HG03175 (cell line): ENCODE data around the gene DGKH.
A peak's percentile ranks its signal among the peaks of the same experiment; 100 is the strongest.

Experiments used
- ATAC-seq: cut with Tn5 transposase; IDR thresholded peaks from one replicate; pipeline ENCODE4 v1.9.1; 2021; ENCODE audit warnings: mild to moderate bottlenecking, moderate library complexity; ENCODE audit not compliant: unreplicated experiment

Gene DGKH

GRCh38 chr13:42271337-42272114 lies 223.1 kb downstream of the DGKH start:
- peak; percentile 81 for ATAC-seq

GRCh38 chr13:42272115-42272803 lies 223.8 kb downstream of the DGKH start, which contains the start of gene AKAP11:
Gene AKAP11 (plus strand): TSS chr13:42272152. CDS start chr13:42286349, 14,197 bp downstream.
- peak; percentile 27 for ATAC-seq

- no peak for ATAC-seq
Observed at GRCh38 chr13:42272804-42273175, 224.3 kb downstream of the DGKH start.

- no peak for ATAC-seq
Observed at GRCh38 chr13:42274386-42275097, 226.1 kb downstream of the DGKH start.

GRCh38 chr13:42275098-42275471 lies 226.6 kb downstream of the DGKH start:
- ATAC-seq = peak; percentile 36

- ATAC-seq = no peak
Observed at GRCh38 chr13:42275506-42275905, 227.1 kb downstream of the DGKH start.

GRCh38 chr13:42276683-42277082 lies 228.2 kb downstream of the DGKH start:
- no peak for ATAC-seq

GRCh38 chr13:42277618-42278276 lies 229.3 kb downstream of the DGKH start:
- no peak for ATAC-seq

- no peak for ATAC-seq
Observed at GRCh38 chr13:42279080-42279479, 230.6 kb downstream of the DGKH start.

GRCh38 chr13:42279986-42280385 lies 231.5 kb downstream of the DGKH start:
- ATAC-seq = no peak

GRCh38 chr13:42280537-42280936 lies 232.1 kb downstream of the DGKH start:
- ATAC-seq = no peak

- ATAC-seq = no peak
Observed at GRCh38 chr13:42283574-42283973, 235.1 kb downstream of the DGKH start.

- no peak for ATAC-seq
Observed at GRCh38 chr13:42284068-42284467, 235.6 kb downstream of the DGKH start.
